Measurements from ENCODE around the gene KLRC3. TPM values are rescaled to one million over a fixed set of nuclear protein-coding genes. Genes with fewer than 3 reads are reported as not detected.
"Not testable (repeated sequence)": the region's sequence is repeated elsewhere in the genome, so short reads cannot be mapped to it uniquely, and the experiment has no call there.

Gene KLRC3
- total RNA-seq, 1 experiment from 2014 or later, result not detected

DNA sequence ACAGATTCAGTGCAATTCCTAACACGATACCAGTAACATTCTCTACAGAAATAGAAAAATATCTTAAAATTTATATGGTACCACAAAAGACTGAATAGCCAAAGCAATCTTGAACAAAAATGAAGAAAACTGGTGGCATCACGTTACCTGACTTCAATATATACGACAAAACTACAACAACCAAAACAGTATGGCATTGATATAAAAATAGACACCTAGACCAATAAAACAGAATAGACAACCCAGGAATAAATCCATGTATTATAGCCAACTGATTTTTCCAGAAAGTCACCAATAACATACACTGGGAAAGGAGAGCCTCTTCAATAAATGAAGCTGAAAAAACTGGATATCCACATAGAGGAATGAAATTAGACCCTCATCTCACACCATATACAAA is 36.2 kb downstream of the KLRC3 start:
- POLR2A ChIA-PET (ENCODE audit: low non-redundant PET), result no interaction called here
- BruUV-seq (replicated peaks), result no TSS peak
- Histone ChIP-seq H3K4me1 (ENCODE audit: insufficient read depth, low read length, poor library complexity, severe bottlenecking) (no peaks in the 10 kb centered on the region), H3K9me3 (ENCODE audit: low read depth, low read length, poor library complexity, severe bottlenecking) (no peaks in the 10 kb centered on the region), H3K4me3 (ENCODE audit: low read depth, low read length, poor library complexity, severe bottlenecking) (no peak overlapping the region), H3K27me3 (replicated peaks; ENCODE audit: insufficient read depth, low read depth, low read length, poor library complexity) (no peaks in the 10 kb centered on the region), H3K27ac (ENCODE audit: low read depth, low read length, poor library complexity, severe bottlenecking) (no peak overlapping the region), H3K36me3 (ENCODE audit: insufficient read depth, low read length, poor library complexity, severe bottlenecking) (no peaks in the 10 kb centered on the region)
- CTCF ChIA-PET, result no interaction called here
- TF ChIP-seq EZH2 (IDR thresholded peaks at IDR 0.05; ENCODE audit: borderline replicate concordance, low read depth, low read length, poor library complexity, severe bottlenecking), result no peak
- TF ChIP-seq, protein P1, sequence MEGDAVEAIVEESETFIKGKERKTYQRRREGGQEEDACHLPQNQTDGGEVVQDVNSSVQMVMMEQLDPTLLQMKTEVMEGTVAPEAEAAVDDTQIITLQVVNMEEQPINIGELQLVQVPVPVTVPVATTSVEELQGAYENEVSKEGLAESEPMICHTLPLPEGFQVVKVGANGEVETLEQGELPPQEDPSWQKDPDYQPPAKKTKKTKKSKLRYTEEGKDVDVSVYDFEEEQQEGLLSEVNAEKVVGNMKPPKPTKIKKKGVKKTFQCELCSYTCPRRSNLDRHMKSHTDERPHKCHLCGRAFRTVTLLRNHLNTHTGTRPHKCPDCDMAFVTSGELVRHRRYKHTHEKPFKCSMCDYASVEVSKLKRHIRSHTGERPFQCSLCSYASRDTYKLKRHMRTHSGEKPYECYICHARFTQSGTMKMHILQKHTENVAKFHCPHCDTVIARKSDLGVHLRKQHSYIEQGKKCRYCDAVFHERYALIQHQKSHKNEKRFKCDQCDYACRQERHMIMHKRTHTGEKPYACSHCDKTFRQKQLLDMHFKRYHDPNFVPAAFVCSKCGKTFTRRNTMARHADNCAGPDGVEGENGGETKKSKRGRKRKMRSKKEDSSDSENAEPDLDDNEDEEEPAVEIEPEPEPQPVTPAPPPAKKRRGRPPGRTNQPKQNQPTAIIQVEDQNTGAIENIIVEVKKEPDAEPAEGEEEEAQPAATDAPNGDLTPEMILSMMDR (conservative IDR thresholded peaks at IDR 0.05; ENCODE audit: low read depth, low read length), result no peak
- DNase-seq (ENCODE audit: low spot score), result no peak
- intact Hi-C loops (cut with micrococcal nuclease; ENCODE audit: unreplicated experiment), result no loop called here

DNA sequence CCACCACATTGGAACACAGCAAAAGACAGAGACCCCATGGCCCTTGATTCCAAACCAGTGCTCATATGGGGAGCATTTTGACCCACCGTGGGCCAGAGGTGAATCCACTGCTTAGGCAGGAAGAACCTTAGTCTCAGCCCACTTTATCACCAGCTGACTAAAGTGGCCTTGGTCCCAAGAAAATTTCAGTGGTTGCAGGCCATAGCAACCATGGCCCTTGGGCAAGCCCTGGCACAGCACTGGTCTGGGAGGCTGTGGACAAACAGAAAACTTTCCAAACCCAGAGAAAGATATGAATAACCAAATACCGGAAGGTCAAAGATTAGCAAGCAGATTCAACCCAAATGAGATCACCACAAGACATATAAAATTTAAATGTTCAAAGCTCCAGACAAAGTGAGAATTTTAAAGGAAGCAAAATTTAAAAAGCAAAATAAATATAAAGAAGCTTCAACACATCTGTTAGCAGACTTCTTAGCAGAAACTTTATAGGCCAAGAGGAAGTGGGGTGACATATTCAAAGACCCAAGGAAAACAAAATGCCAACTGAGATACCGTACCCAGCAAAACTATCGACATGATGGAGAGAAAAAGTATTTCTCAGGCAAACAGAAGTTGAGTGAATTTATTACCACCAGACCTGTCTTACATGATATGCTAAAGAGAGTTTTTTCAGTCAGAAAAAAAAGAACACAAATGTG is 38.3 kb downstream of the KLRC3 start:
- BruUV-seq (replicated peaks), result no TSS peak
- H3K27ac ChIP-seq (ENCODE audit: low read depth, low read length, poor library complexity, severe bottlenecking), result no peak overlapping the region
- no peak for TF ChIP-seq EZH2 (IDR thresholded peaks at IDR 0.05; ENCODE audit: borderline replicate concordance, low read depth, low read length, poor library complexity, severe bottlenecking)
- TF ChIP-seq, protein P1 (conservative IDR thresholded peaks at IDR 0.05; ENCODE audit: low read depth, low read length), result no peak
- no peaks in the 10 kb centered on the region for H3K4me1 ChIP-seq (ENCODE audit: insufficient read depth, low read length, poor library complexity, severe bottlenecking)
- no peaks in the 10 kb centered on the region for H3K9me3 ChIP-seq (ENCODE audit: low read depth, low read length, poor library complexity, severe bottlenecking)
- CTCF ChIA-PET, result no interaction called here
- H3K36me3 ChIP-seq (ENCODE audit: insufficient read depth, low read length, poor library complexity, severe bottlenecking), result no peaks in the 10 kb centered on the region
- no peak for DNase-seq (ENCODE audit: low spot score)
- H3K4me3 ChIP-seq (ENCODE audit: low read depth, low read length, poor library complexity, severe bottlenecking), result no peak overlapping the region
- POLR2A ChIA-PET (ENCODE audit: low non-redundant PET), result no interaction called here
- intact Hi-C loops (cut with micrococcal nuclease; ENCODE audit: unreplicated experiment), result no loop called here
- H3K27me3 ChIP-seq (replicated peaks; ENCODE audit: insufficient read depth, low read depth, low read length, poor library complexity), result no peaks in the 10 kb centered on the region

DNA sequence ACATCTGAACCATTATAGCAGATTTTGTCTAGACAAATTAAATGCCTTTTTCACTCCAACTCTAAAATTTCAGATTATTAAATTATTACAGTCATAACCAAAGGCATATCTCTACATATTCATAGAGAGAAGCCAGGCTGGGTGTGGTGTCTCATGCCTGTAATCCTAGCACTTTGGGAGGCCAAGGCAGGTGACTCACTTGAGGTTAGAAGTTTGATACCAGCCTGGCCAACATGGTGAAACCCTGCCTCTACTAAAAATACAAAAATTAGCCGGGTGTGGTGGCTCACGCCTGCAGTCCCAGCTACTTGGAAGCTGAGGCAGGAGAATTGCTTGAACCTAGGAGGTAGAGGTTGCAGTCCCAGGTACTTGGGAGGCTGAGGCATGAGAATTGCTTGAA is 41.7 kb downstream of the KLRC3 start:
- H3K36me3 ChIP-seq (ENCODE audit: insufficient read depth, low read length, poor library complexity, severe bottlenecking); intact Hi-C loops (cut with micrococcal nuclease; ENCODE audit: unreplicated experiment); H3K27me3 ChIP-seq (replicated peaks; ENCODE audit: insufficient read depth, low read depth, low read length, poor library complexity); POLR2A ChIA-PET (ENCODE audit: low non-redundant PET); CTCF ChIA-PET; H3K27ac ChIP-seq (ENCODE audit: low read depth, low read length, poor library complexity, severe bottlenecking); BruUV-seq (replicated peaks); H3K4me1 ChIP-seq (ENCODE audit: insufficient read depth, low read length, poor library complexity, severe bottlenecking); H3K4me3 ChIP-seq (ENCODE audit: low read depth, low read length, poor library complexity, severe bottlenecking); DNase-seq (ENCODE audit: low spot score); H3K9me3 ChIP-seq (ENCODE audit: low read depth, low read length, poor library complexity, severe bottlenecking): not testable (repeated sequence)

DNA sequence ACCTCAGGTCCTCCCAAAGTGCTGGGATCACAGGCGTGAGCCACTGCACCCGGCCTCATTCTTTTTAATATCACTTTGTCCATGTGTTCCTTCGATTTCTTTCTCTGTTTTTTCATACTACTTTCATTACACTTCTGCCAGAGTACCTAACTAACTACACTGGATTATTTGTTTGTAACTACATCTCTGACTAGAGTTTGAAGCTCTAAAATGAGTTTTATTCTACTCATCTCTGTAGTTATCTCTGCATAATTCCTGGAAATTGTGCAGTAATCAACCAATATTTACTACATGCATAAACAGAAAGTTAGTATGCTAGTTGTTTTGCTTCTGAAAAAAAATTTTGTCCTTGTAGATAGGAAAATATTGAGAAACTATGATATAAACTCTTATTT is 45.8 kb downstream of the KLRC3 start:
- Histone ChIP-seq H3K4me3 (ENCODE audit: low read depth, low read length, poor library complexity, severe bottlenecking) (no peak overlapping the region), H3K9me3 (ENCODE audit: low read depth, low read length, poor library complexity, severe bottlenecking) (no peaks in the 10 kb centered on the region), H3K4me1 (ENCODE audit: insufficient read depth, low read length, poor library complexity, severe bottlenecking) (no peaks in the 10 kb centered on the region), H3K36me3 (ENCODE audit: insufficient read depth, low read length, poor library complexity, severe bottlenecking) (no peaks in the 10 kb centered on the region), H3K27ac (ENCODE audit: low read depth, low read length, poor library complexity, severe bottlenecking) (no peak overlapping the region), H3K27me3 (replicated peaks; ENCODE audit: insufficient read depth, low read depth, low read length, poor library complexity) (no peaks in the 10 kb centered on the region)
- ChIA-PET POLR2A (ENCODE audit: low non-redundant PET) (no interaction called here), CTCF (interaction anchor here (0.6 to 0.7 kb wide), 2 partner anchors 12 to 35 kb away, joined by 7 to 10 read pairs; no protein-coding TSS in a partner anchor)
- DNase-seq (ENCODE audit: low spot score), result no peak
- intact Hi-C loops (cut with micrococcal nuclease; ENCODE audit: unreplicated experiment), result no loop called here
- no TSS peak for BruUV-seq (replicated peaks)
- no peak for TF ChIP-seq EZH2 (IDR thresholded peaks at IDR 0.05; ENCODE audit: borderline replicate concordance, low read depth, low read length, poor library complexity, severe bottlenecking)
- TF ChIP-seq, protein P1 (conservative IDR thresholded peaks at IDR 0.05; ENCODE audit: low read depth, low read length), result no peak
